ENCODE results near the gene IL1RAPL1.
"Not testable (repeated sequence)": the region's sequence is repeated elsewhere in the genome, so short reads cannot be mapped to it uniquely, and the experiment has no call there.

The IL1RAPL1 gene

GRCh38 chrX:28628120-28628519 is 40.9 kb downstream of the IL1RAPL1 start:
- DNase-seq = no peak

- DNase-seq = no peak
Measured at GRCh38 chrX:28638775-28639174, 51.5 kb downstream of the IL1RAPL1 start.

DNA sequence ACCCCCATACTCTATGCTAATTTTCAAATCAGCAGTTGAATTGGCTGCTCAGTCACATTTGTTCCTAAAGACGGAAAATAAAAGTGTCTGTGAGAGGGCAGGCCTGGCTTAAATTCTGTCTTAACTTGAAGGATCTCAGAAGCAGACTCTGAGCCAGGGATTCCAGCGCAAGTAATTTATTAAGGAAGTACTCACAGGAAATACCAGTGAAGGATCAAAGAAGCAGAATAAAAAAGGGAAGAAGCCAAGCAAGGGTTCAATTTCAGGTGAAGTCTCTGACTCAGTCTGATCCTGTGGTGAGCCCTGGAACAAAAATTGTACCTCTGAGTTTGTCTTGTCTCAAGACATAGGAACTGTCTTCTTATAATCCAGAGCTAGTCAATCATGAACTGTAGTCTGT is 52.2 kb downstream of the IL1RAPL1 start:
- DNase-seq = no peak

GRCh38 chrX:28649541-28649940 is 62.3 kb downstream of the IL1RAPL1 start:
- no peak for DNase-seq

GRCh38 chrX:28651186-28651585 is 63.9 kb downstream of the IL1RAPL1 start:
- DNase-seq = no peak

DNA sequence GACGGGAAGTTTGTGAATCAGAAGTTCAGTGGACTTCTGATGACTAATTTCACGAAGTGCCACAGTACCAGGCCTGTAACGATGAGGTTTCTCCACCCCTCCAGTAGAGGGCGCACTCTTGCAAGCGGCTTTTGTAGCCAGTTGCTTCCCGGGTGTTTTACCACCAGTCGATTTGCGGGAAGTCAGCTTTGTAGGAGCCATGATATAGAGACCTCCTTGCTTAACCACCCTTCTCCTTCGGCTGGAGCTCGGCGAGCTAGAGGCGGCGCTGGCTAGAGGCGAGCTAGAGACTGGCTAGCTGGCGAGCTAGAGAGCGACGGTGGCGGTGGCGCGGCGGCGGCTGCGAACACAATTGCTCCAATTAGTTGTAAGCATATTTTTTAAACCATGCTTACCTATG is 72.0 kb downstream of the IL1RAPL1 start:
- DNase-seq = no peak

- DNase-seq = no peak
Measured at GRCh38 chrX:28665778-28666177, 78.5 kb downstream of the IL1RAPL1 start.

- DNase-seq = no peak
Measured at GRCh38 chrX:28668303-28668702, 81.1 kb downstream of the IL1RAPL1 start.

- DNase-seq = no peak
Measured at GRCh38 chrX:28668957-28669356, 81.7 kb downstream of the IL1RAPL1 start.

GRCh38 chrX:28670074-28670473 is 82.8 kb downstream of the IL1RAPL1 start:
- no peak for DNase-seq

DNA sequence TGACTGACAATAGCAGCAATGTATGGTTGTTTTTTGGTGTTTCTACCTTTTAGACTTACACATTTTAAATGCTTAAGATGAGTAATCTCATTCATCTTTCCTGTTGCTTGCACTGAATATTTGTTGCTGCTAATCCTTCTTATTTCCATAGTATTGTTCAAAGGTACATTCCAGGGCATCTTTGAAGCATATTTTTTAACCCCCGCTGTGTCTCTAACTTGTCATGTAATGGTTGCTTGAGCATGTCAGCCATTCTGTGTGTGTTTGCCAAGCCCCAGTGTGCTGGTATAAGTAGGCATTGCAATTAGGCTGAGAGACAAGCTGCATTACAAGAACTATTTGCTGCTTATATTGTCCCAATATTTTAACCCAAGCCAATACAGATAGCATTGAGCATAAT is 87.9 kb downstream of the IL1RAPL1 start:
- no peak for DNase-seq

GRCh38 chrX:28693101-28693500 is 105.9 kb downstream of the IL1RAPL1 start:
- DNase-seq = no peak

DNA sequence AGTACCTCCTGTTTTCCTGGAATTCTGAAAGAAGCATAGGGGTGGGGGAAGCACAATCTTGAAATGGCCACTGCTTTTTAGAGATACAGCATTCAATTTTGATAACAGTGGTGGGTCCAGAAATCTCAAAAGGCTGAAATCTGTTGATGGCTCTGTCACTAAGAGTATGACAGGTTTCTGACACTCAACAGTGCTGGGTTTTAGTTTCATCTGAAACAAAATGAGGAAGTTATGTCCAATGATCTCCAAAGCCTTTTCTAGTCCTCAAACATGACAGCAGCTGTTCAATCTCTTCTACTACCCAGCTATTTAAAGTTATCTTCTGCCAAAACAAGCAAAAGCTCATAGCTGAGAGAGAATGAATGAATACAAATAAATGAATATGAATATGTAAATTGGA is 110.5 kb downstream of the IL1RAPL1 start:
- no peak for DNase-seq

DNA sequence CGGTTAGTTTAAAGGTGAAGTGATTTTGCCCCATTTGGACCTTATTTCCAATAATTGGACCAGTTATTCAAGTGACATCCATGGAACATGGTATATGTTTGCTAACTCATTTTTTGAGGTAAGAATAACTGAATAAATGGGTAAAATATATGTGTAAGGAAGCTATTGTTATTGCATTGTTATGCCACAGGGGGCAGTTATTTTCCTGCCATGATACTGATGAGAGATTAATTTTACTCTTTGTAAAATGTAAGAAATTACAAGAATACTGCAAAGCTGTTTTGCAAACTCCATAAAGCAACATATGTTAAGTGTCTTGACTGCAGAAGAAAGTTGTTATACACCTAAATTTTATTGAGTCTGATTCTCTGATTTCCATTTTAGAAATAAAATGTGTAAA is 114.0 kb downstream of the IL1RAPL1 start:
- no peak for DNase-seq

DNA sequence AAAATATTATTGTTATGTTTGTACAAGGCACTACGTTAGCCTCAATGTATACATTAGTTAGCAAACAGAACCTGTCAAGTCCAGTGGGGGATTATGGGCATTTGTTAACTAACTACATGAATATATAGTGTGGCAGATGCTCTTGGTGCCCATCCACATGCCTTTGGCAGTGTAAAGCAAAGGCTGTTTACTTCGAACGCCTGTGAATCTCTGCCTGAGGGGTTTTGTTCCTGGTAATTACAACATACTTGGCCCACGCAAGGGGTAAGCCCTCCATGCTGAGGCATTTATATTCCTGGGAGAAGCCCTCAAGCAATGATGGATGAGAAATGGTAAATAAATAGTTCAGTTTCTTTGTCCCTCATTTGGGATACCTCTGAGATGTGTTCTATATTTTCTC is 119.7 kb downstream of the IL1RAPL1 start:
- DNase-seq = no peak

GRCh38 chrX:28709421-28709820 is 122.2 kb downstream of the IL1RAPL1 start:
- no peak for DNase-seq

DNA sequence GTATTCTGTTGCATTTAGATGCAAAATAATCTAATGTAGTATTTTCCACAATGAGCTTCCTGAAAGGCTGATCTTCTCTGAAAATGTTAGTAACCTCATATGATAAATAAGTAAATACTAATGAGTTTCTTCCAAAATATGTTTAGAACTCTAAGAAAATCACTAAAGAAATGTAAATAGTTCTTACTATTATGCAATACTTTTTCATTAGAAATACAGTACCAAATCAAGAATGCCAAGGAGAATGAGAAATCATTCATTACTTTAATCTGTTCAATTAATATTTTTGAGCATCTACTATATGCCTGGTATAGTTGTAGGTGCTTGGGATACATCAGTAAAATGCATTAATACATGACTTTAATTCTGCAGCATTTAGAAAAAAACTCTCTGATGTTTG is 130.6 kb downstream of the IL1RAPL1 start:
- no peak for DNase-seq

DNA sequence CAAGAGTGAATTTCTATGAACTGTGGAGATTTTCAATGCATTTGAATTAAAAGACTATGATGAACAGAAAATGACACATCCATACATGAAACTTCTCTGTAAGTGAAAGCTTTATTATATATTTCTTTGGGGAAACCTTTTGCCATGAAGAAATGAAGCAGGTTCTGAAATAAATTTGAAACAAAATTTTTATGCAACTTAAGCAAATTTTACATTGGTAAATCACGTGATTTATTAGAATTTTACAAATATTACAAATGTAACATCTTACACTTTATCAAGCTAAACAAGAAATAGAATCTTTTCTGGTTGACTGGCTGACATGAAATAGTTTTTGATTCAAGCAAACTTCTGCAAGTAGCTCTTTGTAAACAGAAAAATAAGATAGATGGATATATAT is 131.2 kb downstream of the IL1RAPL1 start:
- DNase-seq = no peak

- DNase-seq = no peak
Measured at GRCh38 chrX:28719620-28720019, 132.4 kb downstream of the IL1RAPL1 start.

DNA sequence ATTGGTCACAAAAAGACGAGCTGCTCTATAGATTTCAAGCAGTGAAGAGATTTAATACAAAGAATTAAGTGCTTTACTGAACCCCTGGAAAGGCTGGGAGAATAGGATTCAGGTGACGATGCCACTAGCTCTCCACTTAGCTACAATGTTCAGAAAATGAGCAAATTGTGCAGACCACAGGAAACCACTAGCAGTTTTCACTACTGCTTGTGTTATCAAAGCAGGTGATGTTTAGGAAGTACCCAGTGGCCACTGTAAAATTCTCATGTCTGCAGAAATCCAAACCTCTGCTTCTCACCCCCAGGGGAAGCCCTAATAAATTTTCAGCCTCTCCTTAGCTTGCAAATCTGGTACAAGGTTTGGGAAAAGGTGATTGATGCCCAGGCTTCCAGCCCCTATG is 165.1 kb downstream of the IL1RAPL1 start:
- no peak for DNase-seq

DNA sequence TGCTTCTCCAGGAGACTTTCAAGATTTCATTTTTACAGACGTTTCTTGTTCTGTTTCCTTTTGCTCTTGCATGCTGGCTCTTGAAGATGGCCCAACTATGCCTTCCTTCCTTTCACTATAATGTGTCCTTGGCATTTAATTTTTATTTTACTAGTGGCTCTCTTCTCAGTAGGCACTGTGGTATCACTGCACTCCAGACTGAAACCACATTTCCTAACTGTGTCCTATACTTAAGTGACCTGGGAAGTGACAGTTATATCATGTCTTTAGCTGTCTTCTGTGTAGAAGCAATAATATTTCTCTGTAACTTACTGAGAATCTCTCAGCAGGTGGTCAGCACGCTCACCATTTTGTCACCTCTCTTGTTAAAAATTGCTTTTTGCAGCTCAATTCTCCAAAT is 168.9 kb downstream of the IL1RAPL1 start:
- no peak for DNase-seq

DNA sequence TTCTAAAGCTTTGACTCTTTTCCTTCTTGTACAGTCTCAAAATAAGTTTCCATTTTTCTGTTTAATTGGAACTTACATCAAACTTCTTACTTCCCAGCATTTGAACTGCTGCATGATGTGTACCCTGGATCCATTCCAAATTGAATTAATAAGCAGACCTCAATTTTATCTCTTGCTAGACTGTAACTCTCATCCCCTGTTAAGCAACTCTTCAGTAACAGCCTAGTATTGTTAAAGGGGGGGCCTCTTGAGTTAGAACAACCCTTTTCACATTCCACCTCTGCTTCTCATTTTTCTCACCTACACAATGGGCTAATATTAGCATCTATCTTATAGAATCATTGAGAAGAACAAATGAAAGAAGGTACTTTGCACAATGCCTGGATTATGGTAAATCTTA is 169.4 kb downstream of the IL1RAPL1 start:
- no peak for DNase-seq

GRCh38 chrX:28757290-28757689 is 170.0 kb downstream of the IL1RAPL1 start:
- no peak for DNase-seq

DNA sequence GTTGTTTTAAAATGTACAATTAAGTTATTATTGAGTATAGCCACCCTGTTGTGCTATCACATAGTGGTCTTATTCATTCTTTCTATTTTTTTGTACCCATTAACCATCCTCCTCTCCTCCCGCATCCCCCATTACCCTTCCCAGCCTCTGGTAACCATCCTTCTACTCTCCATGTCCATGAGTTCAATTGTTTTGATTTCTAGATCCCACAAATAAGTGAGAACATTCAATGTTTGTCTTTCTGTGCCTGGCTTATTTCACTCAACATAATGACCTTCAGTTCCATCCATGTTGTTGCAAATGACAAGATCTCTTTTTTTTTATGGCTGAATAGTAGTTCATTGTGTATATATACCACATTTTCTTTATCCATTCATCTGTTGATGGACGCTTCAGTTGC is 179.3 kb downstream of the IL1RAPL1 start:
- not testable (repeated sequence) for DNase-seq

GRCh38 chrX:28773807-28774206 is 186.6 kb downstream of the IL1RAPL1 start:
- no peak for DNase-seq

DNA sequence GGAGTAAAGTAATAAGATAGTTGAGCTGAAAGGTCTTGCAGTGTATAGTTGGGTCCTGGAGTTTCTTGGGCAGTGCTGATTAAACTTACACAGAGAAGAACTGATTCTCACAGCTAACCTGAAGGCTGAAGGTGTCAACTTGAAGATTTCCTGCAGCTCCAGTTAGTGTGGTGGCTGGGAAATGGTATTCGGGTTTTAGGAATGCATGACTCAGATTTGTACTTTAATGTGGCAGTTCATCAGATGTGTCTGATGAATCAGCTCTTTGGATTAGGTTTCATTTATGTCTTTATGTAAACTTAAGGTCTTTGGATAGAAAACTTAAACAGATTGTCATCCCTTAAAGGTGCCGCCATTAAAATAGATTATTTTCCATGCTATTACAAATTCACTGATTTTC is 200.0 kb downstream of the IL1RAPL1 start:
- DNase-seq = no peak
